ENCODE measurements around the gene MTRFR.
"Not testable (repeated sequence)": the region's sequence is repeated elsewhere in the genome, so short reads cannot be mapped to it uniquely, and the experiment has no call there.

- TF ChIP-seq, protein P1, sequence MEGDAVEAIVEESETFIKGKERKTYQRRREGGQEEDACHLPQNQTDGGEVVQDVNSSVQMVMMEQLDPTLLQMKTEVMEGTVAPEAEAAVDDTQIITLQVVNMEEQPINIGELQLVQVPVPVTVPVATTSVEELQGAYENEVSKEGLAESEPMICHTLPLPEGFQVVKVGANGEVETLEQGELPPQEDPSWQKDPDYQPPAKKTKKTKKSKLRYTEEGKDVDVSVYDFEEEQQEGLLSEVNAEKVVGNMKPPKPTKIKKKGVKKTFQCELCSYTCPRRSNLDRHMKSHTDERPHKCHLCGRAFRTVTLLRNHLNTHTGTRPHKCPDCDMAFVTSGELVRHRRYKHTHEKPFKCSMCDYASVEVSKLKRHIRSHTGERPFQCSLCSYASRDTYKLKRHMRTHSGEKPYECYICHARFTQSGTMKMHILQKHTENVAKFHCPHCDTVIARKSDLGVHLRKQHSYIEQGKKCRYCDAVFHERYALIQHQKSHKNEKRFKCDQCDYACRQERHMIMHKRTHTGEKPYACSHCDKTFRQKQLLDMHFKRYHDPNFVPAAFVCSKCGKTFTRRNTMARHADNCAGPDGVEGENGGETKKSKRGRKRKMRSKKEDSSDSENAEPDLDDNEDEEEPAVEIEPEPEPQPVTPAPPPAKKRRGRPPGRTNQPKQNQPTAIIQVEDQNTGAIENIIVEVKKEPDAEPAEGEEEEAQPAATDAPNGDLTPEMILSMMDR (IDR thresholded peaks at IDR 0.05) = not testable (repeated sequence)
- not testable (repeated sequence) for TF ChIP-seq SMC3 (IDR thresholded peaks at IDR 0.05; ENCODE audit: low read depth, low read length); RAD21 (IDR thresholded peaks at IDR 0.05; ENCODE audit: low read length)
Observed at GRCh38 chr12:123206794-123207193, 26.4 kb upstream of the MTRFR start.
